IPS DF 6.9 (cell line): ENCODE results near the gene TRAPPC2.
"Not testable (repeated sequence)": the region's sequence is repeated elsewhere in the genome, so short reads cannot be mapped to it uniquely, and the experiment has no call there.

Experiments used
- DNase-seq: peaks from one replicate; pipeline ENCODE4 v3.0.0-alpha.2; 2013; ENCODE audit warnings: low read depth, low spot score
- H3K27ac ChIP-seq: one replicate; pipeline ENCODE4 v1.5.1; 2013; ENCODE audit warnings: low read length, control low read depth
- H3K27me3 ChIP-seq: 2 replicates; pipeline ENCODE4 v1.6.1; 2013; ENCODE audit warnings: mild to moderate bottlenecking, low read length; ENCODE audit not compliant: control insufficient read depth, insufficient read depth
- H3K36me3 ChIP-seq: 2 replicates; pipeline ENCODE4 v1.6.1; 2013; ENCODE audit warnings: low read length; ENCODE audit not compliant: control insufficient read depth, insufficient read depth
- H3K4me1 ChIP-seq: 2 replicates; pipeline ENCODE4 v1.6.1; 2013; ENCODE audit warnings: low read length; ENCODE audit not compliant: control insufficient read depth, insufficient read depth
- H3K4me3 ChIP-seq: 2 replicates; pipeline ENCODE4 v1.5.1; 2013; ENCODE audit warnings: mild to moderate bottlenecking, low read length
- H3K9me3 ChIP-seq: 2 replicates; pipeline ENCODE4 v1.6.1; 2013; ENCODE audit warnings: low read length, inconsistent platforms; ENCODE audit not compliant: control insufficient read depth, insufficient read depth
- whole genome bisulfite sequencing: extraction: QIAGEN DNeasy Blood & Tissue Kit; methylation state at CpG from one replicate; pipeline ENCODE4 v1.1.7; 2013; ENCODE audit warnings: mixed read lengths, missing lambda C conversion rate; ENCODE audit not compliant: insufficient read length, insufficient coverage; 5-methylcytosine and 5-hydroxymethylcytosine counted together

The TRAPPC2 gene

DNA sequence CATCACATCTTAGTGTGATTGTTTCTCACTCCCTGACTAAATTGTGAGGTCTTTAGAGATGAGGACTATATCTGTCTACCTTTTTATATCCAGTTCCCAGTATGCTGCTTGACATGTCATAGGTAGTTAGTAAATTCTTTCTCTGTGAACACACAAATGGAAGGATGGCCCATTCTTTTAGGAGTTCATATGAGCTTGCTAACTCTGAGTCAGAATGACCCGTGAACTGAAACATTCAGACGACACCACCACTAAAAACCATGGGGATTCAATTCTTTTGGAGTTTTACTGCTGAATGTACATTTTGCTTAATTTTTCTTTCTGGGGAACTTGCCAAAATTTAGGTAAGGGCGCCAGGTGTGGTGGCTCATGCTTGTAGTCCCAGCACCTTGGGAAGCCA lies 14.1 kb upstream of the TRAPPC2 start:
- no peaks in the 10 kb centered on the region for H3K4me1 ChIP-seq
- no peak for DNase-seq
- H3K27ac ChIP-seq, result no peak overlapping the region
- H3K4me3 ChIP-seq, result no peak overlapping the region
- WGBS, result no CpG with 5 or more reads among the region's 3 CpGs
- no peaks in the 10 kb centered on the region for H3K9me3 ChIP-seq
- H3K27me3 ChIP-seq, result no peaks in the 10 kb centered on the region
- peaks cover 4% of the 10 kb centered on the region; the same call in 1 of the 2 replicates for H3K36me3 ChIP-seq

DNA sequence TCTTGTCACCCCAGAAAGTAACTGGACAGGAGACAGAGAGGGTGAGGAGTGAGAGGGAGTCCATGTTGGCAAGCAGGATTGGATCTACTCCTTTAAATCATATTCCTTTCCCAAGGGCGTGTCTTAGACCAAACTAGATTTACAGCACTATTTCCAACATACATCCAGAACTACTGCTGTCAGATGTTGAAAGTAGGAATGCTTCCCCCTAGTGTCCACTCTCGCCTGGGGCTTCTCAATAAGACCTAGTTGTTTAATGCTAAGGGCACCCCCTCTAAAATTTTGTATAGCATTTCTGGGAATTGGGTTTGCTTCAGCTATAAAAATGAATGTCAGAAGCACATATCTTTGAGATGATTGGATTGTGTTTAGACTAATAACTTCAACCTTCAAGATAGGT lies 13.4 kb upstream of the TRAPPC2 start:
- H3K4me1 ChIP-seq, result no peaks in the 10 kb centered on the region
- no peak overlapping the region for H3K27ac ChIP-seq
- H3K36me3 ChIP-seq, result peaks cover 4% of the 10 kb centered on the region; the same call in 1 of the 2 replicates
- WGBS, result no CpG with 5 or more reads among the region's 2 CpGs
- no peak overlapping the region for H3K4me3 ChIP-seq
- H3K9me3 ChIP-seq, result no peaks in the 10 kb centered on the region
- no peak for DNase-seq
- no peaks in the 10 kb centered on the region for H3K27me3 ChIP-seq

DNA sequence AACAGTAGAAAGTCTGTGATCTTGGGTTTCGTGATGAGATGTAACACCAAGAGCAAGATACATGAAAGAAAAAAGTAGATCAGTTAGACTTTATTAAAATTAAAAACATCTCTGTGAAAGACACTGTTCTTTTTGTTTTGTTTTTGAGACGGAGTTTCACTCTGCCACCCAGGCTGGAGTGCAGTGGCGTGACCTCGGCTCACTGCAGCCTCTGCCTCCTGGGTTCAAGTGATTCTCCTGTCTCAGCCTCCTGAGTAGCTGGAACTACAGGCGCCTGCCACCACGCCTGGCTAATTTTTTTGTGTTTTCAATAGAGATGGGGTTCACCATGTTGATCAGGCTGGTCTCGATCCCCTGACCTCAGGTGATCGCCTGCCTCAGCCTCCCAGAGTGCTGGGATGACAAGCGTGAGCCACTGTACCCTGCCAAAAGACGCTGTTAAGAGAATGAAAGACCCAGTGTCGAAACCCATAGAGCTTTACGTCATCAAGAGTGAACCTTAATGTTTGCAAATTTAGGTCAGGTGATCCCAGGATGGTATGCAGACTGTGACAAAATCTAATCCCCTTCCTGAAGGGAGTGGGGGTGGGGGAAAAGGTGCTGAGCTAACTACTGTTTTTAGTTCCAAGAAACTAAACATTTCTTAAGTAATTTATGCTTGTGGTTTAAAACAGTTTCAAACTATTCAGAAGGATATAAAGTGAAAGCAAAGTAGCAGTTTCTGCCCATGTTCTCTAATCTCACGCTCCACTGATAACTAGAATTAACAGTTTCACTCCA lies 8.2 kb upstream of the TRAPPC2 start:
- Histone ChIP-seq H3K36me3 (peaks cover 4% of the 10 kb centered on the region; the same call in 1 of the 2 replicates), H3K27ac (no peak overlapping the region), H3K27me3 (no peaks in the 10 kb centered on the region), H3K4me3 (no peak overlapping the region), H3K9me3 (no peaks in the 10 kb centered on the region), H3K4me1 (no peaks in the 10 kb centered on the region)
- WGBS, result no CpG with 5 or more reads among the region's 13 CpGs
- no peak for DNase-seq

DNA sequence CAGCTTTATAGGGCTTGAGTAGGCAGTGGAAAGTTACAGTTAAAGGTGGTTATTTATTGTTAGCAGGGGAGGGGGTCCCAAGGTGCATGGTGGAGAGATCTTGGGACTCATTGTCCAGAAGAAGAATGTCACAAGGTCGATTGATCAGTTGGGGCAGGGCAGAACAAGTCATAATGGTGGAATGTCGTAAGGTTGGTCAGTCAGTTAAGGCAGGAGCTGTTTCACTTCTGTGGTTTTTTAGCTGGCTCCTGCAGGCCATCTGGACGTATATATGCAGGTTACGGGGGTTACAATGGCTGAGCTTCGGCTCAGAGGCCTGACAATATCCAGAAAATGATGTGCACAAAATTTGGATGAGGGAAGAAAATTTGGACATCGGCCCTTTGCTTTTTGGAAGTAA lies 7.3 kb upstream of the TRAPPC2 start:
- H3K4me1 ChIP-seq, result no peaks in the 10 kb centered on the region
- H3K4me3 ChIP-seq, result no peak overlapping the region
- no peaks in the 10 kb centered on the region for H3K27me3 ChIP-seq
- WGBS, result no CpG with 5 or more reads among the region's 6 CpGs
- DNase-seq, result no peak
- peaks cover 4% of the 10 kb centered on the region; the same call in 1 of the 2 replicates for H3K36me3 ChIP-seq
- H3K9me3 ChIP-seq, result no peaks in the 10 kb centered on the region
- no peak overlapping the region for H3K27ac ChIP-seq

DNA sequence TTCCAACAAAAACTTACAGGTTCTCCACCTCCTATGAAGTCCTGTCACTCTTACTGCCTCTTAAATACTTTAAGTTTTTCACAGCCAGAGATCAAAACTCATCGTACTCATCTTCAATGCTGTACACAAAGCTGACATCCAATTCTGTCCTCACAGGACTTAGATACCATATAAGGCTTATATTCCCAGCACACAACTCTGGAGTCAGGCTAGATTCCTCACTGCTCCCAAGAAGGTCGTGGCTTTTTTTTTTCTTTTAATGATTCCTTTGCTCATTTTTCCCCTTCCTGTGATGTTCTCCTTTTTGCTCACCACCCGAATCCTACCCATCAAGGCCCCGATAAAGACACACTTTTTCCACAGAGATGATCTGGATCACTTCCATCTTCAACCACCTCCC lies 914 bp downstream of the TRAPPC2 start:
- H3K27me3 ChIP-seq, result no peaks in the 10 kb centered on the region
- H3K4me3 ChIP-seq, result peak overlapping the region; percentile 82; the same call in 1 of the 2 replicates
- no peaks in the 10 kb centered on the region for H3K9me3 ChIP-seq
- WGBS, result no CpG with 5 or more reads among the region's 4 CpGs
- DNase-seq, result no peak
- no peak overlapping the region for H3K27ac ChIP-seq
- H3K36me3 ChIP-seq, result no peaks in the 10 kb centered on the region
- H3K4me1 ChIP-seq, result no peaks in the 10 kb centered on the region

DNA sequence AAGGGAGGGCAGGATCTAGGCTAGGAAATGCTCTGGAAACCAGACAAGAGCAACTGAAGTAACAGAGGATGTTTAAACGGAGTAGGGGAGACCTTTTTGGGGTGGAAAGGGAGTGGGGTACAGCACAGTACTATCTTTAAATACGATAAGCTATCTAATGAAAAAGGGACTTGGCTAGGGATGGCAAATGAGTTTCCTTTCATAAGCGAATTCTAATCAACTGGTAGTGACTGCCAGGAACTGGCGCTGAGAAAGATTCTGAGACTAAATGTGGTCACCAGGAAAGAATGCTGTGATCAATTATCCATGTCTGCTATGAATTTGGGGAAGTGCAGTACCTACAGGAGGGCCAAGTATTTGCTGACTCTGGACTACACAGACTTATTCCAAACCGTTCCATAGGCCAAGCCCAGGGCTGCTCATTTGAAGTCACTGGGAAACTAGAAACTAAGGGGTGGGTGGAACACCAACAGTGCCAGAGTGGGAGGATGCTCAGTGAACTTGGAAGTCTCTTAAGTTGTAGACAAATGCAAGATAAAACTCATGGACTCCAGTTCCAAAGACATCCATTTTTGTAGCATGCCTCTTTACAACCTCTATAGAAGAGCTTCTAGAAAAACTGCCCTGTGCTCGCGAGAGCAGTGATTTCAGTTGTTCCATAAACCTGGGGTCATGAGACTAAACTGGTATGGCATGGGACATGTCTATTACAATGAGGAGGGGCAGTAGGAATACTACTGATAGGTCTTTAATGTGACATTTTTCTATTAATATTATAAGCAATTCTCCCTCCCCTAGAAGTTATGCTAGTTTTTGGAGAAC lies 2.0 kb downstream of the TRAPPC2 start:
- no peak for DNase-seq
- Histone ChIP-seq H3K9me3 (no peaks in the 10 kb centered on the region), H3K36me3 (no peaks in the 10 kb centered on the region), H3K27ac (no peak overlapping the region), H3K4me3 (no peak overlapping the region), H3K4me1 (no peaks in the 10 kb centered on the region), H3K27me3 (no peaks in the 10 kb centered on the region)
- no CpG with 5 or more reads among the region's 7 CpGs for WGBS

DNA sequence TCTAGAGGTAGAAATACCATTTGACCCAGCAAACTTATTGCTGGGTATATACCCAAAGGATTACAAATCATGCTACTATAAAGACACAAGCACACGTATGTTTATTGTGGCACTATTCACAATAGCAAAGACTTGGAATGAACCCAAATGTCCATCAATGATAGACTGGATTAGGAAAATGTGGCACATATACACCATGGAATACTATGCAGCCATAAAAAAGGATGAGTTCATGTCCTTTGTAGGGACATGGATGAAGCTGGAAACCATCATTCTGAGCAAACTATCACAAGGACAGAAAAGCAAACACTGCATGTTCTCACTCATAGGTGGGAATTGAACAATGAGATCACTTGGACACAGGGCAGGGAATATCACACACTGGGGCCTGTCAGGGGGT lies 3.9 kb downstream of the TRAPPC2 start:
- H3K36me3 ChIP-seq, H3K27me3 ChIP-seq, DNase-seq, H3K4me3 ChIP-seq, H3K27ac ChIP-seq, H3K4me1 ChIP-seq, H3K9me3 ChIP-seq: not testable (repeated sequence)
- WGBS, result no CpG with 5 or more reads among the region's 1 CpG

DNA sequence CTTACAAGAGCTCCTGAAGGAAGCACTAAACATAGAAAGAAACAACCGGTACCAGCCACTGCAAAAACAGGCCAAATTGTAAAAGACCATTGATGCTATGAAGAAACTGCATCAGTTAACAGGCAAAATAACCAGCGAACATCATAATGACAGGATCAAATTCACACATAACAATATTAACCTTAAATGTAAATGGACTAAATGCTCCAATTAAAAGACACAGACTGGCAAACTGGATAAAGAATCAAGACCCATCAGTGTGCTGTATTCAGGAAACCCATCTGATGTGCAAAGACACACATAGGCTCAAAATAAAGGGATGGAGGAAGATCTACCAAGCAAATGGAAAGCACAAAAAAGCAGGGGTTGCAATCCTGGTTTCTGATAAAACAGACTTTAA lies 7.8 kb downstream of the TRAPPC2 start:
- H3K4me1 ChIP-seq, H3K9me3 ChIP-seq, H3K4me3 ChIP-seq, H3K27me3 ChIP-seq, DNase-seq, H3K36me3 ChIP-seq, H3K27ac ChIP-seq: not testable (repeated sequence)
- WGBS, result no CpG with 5 or more reads among the region's 2 CpGs

DNA sequence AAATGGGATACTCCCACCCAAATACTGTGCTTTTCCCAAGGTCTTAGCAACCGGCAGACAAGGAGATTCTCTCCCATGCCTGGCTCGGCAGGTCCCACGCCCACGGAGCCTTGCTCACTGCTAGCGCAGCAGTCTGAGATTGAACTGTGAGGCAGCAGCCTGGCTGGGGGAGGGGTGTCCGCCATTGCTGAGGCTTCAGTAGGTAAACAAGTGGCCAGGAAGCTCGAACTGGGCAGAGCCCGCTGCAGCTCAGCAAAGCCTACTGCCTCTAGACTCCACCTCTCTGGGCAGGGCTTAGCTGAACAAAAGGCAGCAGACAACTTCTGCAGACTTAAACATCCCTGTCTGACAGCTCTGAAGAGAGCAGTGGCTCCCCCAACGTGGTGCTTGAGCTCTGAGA lies 9.5 kb downstream of the TRAPPC2 start:
- not testable (repeated sequence) for H3K4me3 ChIP-seq, H3K9me3 ChIP-seq, DNase-seq, H3K27ac ChIP-seq, H3K36me3 ChIP-seq, H3K27me3 ChIP-seq, H3K4me1 ChIP-seq
- no CpG with 5 or more reads among the region's 9 CpGs for WGBS

DNA sequence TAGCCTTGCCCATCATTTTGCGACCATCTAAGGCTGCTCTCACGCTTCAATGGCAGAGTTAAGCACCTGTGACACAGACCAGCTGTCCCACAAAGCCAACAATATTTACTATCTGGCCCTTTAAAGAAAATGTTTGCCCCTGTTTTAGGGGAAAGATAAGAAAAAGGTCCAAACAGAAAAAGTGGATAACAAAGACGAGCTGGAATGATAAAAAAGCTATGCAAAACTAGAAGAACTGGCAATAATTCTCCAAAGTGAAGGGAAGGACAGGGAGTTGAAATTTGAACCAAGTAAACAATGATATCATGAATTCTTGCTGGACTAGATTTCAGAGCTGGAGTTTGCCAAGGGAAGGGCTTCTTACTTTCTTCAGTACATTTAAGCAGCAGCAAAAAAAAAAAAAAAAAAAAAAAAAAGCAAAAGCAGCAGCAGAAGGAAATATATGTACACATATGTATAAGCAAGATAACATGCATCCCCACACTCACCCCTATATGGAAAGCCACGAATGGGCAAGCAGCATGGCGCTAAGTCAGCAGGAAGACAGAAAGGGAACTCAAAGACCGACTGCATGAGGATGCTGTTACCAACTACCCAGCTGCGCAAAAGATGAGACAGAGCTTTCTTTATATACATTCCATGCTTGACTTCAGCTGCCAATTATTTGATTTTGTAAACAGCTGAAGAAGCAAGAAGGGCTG lies 12.5 kb downstream of the TRAPPC2 start:
- no CpG with 5 or more reads among the region's 7 CpGs for WGBS
- Histone ChIP-seq H3K4me1 (no peaks in the 10 kb centered on the region), H3K9me3 (no peaks in the 10 kb centered on the region), H3K27ac (no peak overlapping the region), H3K36me3 (no peaks in the 10 kb centered on the region), H3K27me3 (no peaks in the 10 kb centered on the region), H3K4me3 (no peak overlapping the region)
- no peak for DNase-seq
